Skin of body (tissue), 2 donors: ENCODE data around the gene MSL1. TPM values are rescaled to one million over a fixed set of nuclear protein-coding genes. Genes with fewer than 3 reads are reported as not detected.

ENCODE experiments used
- DNase-seq: peaks from one replicate; lab custom pipeline; 2025; lab: John Stamatoyannopoulos, UW
- total RNA-seq: library from RNA; depleted of rRNA; stranded (reverse); fragments of >200 nt; gene quantifications from one replicate; pipeline ENCODE4 v1.2.3, GENCODE V29; 2014

The MSL1 gene, protein sequence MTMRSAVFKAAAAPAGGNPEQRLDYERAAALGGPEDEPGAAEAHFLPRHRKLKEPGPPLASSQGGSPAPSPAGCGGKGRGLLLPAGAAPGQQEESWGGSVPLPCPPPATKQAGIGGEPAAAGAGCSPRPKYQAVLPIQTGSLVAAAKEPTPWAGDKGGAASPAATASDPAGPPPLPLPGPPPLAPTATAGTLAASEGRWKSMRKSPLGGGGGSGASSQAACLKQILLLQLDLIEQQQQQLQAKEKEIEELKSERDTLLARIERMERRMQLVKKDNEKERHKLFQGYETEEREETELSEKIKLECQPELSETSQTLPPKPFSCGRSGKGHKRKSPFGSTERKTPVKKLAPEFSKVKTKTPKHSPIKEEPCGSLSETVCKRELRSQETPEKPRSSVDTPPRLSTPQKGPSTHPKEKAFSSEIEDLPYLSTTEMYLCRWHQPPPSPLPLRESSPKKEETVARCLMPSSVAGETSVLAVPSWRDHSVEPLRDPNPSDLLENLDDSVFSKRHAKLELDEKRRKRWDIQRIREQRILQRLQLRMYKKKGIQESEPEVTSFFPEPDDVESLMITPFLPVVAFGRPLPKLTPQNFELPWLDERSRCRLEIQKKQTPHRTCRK
- 71.9 TPM for total RNA-seq

DNA sequence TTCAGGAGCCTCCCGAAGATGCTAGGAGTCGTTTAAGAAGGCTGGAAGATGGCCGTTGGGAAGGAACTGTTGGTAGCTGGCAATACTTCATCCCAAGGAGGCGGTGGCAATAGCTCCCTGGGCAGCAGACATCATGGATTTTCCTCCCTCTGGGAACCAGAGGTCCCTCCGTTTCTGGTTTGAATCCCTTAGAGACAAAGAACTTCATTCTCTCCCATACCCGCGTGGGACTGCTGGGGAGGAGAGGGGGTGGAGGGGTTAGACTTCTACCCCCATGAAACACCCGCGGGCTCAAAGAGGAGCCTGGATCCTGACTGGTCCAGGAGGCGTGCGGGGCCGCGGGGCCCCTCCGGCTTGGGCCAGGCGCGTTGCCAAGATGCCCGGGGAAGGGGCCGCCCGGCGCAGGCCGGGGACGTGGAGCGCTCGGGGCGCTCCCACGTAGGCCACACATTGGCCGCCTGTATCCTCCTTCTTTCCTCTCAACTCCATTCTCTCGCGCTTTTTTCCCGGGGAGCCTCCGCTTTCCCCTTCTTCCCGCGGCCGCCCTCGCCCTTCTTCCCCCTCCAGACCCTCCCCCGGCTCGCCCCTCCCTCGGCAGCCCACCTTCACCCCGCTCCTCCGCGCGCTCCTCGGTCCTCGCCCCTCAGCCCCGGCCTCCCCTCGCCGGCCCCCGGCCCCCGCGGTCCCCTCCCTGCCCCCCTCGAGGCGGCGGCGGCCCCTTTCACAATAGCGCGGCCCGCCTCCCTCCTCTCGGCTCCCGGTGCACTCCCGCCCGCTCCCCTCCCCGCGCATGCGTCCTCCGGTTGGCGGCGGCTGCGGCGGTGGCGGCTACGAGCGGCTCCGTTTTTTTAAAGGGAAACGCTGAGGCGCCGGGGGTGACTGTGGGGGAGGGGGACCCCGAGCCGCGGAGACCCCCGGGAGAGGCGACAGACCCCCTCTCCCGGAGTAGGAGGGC, at the start of gene MSL1:
TSS of gene MSL1 (plus strand) at position 791 of the 955 bp plus-strand sequence. CDS start 642 bp downstream, outside the sequence.
- DNase-seq, result peak; percentile 80

DNA sequence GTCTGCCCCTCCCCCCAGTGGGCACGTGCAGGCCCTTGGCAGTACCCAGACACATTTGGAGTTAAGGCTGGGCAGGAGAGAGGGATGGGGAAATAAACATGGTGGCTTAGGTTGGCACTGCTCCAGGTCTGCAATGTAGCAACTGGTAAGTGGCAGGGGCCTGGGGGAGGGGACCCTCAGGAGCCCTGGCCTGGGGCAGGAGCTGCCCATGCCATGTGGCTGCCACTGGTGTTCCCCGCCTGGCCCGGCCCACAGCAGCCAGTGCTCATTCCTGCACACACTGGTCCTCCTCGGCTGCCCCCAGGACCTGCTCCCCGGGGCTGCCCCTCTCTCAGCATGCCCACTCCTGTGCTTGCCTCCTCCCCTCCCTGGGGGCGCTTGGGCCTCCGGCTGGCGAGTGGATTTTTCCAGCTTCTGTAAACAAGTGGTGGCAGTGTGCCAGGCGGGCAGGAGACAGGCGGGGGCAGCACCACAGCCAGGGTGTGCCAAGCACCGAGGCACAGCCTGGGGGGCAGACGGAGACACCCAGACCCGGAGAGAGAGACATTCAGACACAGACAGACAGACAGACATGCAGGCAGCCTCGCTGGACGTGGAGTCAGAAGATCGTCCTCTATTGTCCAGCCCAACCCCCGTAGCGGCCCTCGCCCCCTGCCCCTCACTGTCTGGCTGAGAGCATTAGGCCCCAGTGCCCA, 49.6 kb upstream of the MSL1 start:
- DNase-seq, result no peak

DNA sequence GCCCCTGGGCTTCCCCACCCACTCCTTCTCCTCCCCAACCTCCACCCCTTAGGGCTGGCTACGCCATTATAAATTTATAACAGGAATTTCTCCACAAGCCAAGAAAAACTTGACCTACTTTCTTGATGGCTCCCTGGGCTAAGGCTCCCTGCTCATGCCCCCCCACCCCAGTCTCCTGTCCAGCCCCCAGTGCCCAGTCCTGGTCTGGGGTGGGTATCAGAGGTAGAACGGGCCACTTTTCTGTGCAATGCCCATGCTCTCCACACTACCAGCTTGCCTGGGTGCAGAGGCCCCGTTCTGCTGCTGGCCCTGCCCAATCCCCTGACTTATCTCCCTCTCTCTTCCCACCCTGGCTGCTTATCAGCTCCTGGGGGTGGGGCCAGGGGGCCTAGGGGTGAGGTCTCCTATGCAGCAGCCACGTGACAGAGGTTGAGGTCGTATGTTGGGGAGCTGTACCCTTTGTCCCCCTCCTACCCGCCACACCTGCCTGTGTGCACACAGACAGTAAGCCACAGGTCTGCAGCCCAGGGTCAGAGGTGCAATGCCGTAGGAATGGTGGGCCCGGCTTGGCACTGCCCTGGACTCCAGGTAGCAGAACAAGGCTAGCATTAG, 48.9 kb upstream of the MSL1 start:
- no peak for DNase-seq

DNA sequence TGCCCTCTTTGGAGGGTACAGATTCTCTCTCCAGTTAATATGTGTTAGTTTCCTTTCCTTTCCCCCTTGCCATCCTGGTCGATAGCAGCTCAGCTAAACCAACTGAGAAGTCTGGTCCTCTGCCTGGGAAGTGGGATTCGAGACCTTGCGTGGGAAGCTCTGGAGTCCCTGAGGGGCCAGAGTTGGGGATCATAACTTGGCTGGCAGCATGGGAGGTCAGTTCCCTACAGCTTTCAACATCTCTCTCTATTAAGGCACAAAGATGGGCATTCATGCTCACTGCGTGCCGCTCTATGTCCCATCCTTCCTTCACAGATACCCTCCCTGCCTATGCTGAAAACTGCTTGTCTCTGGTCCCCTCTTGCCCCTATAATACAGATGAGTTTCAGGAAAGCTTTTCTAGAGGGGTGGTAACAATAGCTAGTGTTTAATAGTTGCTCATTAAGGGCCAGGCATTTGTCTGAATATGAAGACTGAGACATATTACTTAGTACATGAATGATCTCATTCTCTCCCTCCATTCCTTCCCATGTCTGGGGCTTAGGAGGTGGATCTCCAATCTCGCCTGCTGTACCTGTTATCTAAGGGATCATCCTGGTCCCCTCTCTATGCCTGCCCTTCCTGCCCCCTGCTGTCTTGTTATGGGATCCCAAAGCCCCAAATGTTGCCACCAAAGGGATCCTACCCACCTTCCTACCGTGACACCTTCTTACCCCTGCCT, 48.2 kb upstream of the MSL1 start:
- DNase-seq, result no peak

DNA sequence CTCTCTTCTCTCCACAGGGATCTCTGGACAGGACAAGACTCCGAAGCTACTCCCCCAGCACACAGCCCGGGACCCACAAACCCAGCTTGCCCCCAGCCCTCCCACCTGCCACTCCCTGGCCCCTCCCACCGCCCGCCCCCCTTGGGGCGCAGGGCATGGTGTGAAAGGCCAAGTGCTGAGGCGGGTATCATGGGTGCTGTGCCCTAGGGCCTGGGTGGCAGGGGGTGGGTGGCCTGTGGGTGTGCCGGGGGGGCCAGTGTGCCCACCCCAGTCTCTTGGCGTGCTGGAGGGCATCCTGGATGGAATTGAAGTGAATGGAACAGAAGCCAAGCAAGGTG, 47.6 kb upstream of the MSL1 start:
- no peak for DNase-seq

DNA sequence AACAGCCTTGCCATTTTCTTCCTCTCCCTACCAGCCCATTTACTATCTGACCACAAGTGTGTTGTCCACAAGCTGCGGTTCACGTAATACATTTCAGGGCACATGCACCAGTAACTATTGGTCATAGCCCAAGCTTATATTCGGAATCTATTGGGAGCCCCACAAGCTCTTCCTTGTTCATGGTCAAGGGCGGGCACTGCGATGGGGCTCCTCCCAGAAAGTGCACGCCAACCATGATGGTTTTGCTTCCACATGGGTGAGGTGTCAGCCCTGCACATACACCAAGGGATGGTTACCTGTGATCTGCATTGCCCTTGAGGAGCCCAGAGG, 46.9 kb upstream of the MSL1 start:
- DNase-seq, result no peak

DNA sequence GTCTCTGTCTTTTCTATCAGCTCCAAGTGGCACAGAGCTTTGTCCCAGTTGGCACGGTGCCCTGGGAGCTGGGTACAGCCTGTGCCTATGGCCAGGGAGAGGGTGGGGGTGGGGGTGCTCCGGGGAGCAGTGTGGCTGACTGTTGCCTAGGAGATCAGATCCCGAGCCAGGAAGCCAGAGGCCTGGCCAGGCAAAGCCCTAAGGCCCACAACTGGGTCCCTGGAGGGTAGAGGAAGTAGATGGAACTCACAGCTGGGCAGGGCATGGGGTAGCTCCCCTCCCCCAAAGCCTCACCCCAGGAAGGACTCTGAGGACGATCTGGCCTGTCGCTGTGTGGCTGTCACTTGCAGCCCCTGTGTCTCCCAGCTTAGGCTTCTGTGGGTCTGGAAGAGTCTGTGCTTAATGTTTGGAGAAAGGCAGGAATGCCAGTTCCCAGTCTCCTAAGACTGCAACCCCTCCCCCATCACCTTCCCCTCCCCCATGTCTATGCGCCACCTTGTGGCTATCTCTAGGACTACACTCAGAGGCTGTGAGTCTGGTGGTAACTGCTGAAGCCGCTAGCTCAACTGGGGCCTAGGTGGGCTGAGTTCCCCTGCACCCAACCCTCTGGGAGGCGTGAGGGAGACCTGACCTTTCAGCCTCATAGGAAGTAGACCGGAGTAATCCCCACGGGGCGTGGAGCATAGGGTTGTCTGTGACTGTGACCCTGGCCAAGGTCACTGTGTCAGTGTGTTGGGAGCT, 46.4 kb upstream of the MSL1 start:
- DNase-seq, result peak; percentile 56

DNA sequence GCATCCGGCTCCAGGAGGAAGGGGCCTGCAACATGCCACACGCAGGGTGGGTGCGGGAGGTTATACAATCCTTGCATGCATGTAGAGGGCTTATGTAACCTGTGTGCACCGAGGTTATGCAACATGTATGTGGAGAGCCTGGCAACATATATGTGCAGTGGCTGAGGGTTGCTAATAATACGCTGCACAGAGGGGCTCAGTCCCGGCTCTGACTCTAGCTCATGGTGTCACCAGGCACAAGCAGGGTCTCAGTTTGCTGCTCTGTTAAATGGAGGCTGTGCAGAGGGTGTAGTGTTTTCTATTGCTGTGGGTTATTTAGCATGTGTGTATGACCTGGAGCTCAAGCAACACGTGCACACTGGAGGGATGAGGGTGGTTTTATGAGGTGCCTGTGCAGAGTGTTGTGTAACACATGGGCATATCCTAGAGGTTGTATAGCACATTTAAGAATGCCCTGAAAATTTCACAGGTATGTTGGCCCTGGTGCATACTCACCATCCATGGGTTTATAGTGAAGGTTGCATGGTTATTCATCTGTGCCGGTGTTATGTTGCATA, 45.8 kb upstream of the MSL1 start:
- DNase-seq, result no peak

DNA sequence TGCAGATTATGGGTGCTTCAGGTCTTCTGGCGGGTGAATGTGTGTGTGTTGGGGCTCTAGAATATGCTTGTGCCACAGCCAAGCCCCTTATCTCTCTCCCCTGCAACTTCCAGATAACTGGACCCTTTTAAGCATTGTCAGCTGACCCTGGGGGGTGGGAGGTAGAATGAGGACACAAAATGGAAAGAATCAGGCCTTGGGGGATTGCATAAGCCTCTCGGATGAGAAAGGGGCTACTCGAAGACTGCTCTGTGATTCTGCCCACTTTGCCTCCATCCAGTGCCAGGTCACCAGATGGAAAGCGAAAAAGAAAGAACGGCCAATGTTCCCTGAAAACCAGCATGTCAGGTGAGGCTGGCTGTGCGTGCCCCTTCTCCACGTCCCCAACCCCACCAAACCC, 45.2 kb upstream of the MSL1 start:
- DNase-seq, result no peak

DNA sequence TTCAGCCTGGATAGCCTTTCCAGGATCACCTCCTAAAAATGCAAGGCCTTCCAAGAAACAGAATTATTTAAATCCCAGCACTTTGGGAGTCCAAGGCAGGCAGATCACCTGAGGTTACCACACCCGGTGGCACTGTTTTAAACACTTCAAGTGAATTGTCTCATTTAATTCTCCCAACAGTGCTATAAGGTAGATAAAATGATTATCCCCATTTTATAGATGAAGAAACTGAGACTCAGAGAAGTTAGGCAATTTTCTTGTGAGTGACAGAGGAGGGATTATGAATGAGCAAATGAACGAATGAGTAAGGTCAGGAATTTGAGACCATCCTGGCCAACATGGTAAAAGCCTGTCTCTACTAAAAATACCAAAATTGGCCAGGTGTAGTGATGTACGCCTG, 42.2 kb upstream of the MSL1 start:
- no peak for DNase-seq

DNA sequence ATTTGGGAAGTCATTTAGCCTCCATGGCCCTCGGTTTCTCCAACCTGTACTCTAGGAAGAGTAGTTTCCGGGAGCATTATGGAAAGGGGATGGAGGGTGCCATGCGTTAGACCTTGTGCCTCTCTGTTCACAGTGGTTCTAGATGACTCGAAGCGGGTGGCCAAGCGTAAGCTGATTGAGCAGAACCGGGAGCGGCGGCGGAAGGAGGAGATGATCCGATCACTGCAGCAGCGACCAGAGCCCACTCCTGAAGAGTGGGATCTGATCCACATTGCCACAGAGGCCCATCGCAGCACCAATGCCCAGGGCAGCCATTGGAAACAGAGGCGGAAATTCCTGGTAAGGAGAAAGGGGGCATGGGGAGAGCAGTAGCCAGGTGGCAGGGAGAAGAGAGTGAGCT, 37.3 kb upstream of the MSL1 start:
- no peak for DNase-seq

DNA sequence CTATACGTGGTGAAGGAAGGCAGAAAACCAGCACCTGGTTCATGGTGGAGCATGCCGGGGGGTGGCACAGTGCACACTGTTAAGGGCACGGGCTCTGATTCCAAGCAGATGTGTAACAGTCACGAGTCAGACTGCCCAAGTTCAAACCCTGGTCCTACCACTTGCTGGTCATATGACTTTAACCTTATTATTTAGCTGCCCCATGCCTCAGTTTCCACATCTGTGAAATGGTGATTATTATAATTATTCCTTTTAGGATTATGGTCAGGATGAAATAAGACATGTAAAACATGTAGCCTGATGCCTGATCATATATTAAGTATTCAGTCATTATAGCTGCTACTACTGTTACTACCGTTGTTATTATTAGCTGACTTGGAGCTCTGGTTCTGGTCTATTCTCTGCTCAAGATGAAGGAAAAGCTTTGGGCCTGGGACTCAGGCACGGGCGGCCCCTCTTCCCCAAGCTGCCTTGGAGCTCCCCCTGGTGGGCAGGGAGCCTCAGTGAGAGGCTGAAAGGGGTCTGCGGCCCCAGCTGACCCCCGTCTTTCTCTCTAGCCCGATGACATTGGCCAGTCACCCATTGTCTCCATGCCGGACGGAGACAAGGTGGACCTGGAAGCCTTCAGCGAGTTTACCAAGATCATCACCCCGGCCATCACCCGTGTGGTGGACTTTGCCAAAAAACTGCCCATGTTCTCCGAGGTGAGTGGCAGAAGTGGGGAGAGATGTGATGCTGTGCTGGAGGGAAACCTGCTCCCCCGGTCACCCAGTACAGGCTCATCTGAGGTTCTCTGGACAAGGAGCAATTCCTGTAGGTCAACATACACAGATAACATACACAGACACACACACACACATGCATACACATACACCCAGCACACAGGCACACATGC, 35.4 kb upstream of the MSL1 start:
- no peak for DNase-seq

DNA sequence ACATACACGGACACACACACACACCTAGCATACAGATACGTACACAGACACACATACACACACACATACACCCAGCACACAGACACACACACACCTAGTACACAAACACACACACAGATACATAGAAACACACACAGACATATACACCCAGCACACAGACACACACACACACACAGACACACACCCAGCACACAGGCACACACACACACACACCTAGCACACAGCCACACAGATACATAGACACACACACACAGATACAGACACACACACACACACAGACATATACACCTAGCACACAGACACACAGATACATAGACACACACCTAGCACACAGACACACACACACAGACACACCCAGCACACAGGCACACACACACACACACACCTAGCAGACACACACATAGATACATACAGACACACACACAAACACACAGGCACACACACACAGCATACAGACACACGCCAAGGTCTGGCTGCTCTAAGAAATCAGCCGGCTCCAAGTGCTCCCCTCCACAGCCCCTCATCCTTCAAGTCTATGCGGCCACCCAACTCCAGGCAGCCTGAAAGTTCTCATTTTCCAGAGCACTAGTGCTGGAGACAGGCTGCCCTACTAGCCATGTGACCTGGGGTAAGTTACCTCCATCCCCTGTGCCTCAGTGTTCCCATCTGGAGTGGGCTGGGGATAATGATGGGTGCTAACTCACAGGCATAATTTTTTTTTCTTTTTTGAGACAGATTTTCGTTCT, 34.5 kb upstream of the MSL1 start:
- DNase-seq, result no peak

DNA sequence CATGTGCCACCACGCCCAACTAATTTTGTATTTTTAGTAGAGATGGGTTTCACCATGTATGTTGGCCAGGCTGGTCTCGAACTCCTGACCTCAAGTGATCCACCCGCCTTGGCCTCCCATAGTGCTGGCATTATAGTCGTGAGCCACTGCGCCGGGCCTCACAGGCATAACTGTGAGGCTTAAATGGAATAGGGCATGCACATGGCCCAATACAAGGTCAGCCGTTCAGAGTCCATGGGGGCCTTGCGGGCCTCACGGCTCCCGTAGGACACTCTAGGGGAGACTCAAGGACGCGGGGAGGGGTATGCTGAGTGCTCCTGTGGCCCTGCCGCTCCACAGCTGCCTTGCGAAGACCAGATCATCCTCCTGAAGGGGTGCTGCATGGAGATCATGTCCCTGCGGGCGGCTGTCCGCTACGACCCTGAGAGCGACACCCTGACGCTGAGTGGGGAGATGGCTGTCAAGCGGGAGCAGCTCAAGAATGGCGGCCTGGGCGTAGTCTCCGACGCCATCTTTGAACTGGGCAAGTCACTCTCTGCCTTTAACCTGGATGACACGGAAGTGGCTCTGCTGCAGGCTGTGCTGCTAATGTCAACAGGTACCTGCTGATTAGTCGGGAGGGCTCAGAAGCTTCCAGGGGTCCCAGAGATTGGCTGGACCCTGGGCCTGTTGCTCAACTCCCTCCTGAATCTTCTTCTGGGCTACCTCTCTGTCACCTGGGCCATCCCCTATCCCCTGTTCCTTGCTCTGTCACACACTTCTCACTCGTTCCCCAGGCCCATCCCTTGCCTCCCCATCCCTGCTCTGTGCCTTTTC, 33.7 kb upstream of the MSL1 start:
- no peak for DNase-seq

DNA sequence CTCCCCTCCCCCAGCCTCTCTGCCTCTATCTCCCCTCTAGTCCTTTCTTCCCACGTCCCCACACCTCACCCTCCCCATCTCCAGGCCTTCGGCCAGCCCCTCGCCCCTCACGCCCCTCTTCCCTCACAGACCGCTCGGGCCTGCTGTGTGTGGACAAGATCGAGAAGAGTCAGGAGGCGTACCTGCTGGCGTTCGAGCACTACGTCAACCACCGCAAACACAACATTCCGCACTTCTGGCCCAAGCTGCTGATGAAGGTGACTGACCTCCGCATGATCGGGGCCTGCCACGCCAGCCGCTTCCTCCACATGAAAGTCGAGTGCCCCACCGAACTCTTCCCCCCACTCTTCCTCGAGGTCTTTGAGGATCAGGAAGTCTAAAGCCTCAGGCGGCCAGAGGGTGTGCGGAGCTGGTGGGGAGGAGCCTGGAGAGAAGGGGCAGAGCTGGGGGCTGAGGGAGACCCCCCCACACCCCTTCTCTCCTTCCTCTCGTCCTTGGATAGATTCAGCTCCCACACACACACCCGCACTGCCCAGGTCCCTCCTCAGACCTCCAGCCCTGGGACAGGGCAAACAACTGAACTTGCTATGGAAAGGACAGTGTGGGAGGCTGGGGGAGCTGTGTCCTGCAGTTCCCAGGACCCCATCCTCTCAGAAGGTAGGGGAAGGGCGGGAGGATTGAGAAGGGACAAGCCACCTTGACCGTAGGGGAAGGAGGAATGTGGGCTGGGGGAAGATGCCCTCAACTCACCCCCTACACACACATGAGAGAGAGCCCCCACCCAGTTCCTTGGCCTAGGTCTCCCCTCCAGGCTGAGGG, 32.5 kb upstream of the MSL1 start:
- DNase-seq, result no peak
